Testis (tissue), 3 donors: ENCODE measurements around the gene ATG7. TPM values are rescaled to one million over a fixed set of nuclear protein-coding genes. Genes with fewer than 3 reads are reported as not detected.

ENCODE experiments used
- DNase-seq: peaks from one replicate; pipeline ENCODE4 v3.0.0-alpha.2; 2019
- H3K27ac ChIP-seq, 2 donors: fragments of 200-600 bp; sonication (generic); one replicate each; pipeline ENCODE4 v1.5.1; 2019
- H3K27me3 ChIP-seq: fragments of 200-600 bp; sonication (generic); one replicate; pipeline ENCODE4 v1.5.1; 2019
- H3K36me3 ChIP-seq: fragments of 200-600 bp; sonication (generic); one replicate; pipeline ENCODE4 v1.5.1; 2017; ENCODE audit warnings: low read depth; ENCODE audit errors: missing control alignments
- H3K4me1 ChIP-seq: fragments of 200-600 bp; sonication (generic); one replicate; pipeline ENCODE4 v1.5.1; 2019
- H3K4me3 ChIP-seq, 2 donors: fragments of 200-600 bp; sonication (generic); one replicate each; pipeline ENCODE4 v1.5.1; 2017 to 2019
- H3K9me3 ChIP-seq: fragments of 200-600 bp; sonication (generic); one replicate; pipeline ENCODE4 v1.5.1; 2017
- POLR2A ChIP-seq: fragments of 450-650 bp; IDR thresholded peaks from one replicate; pipeline ENCODE4 v1.6.1; 2017; ENCODE audit warnings: antibody characterized with exemption, mild to moderate bottlenecking, moderate library complexity
- WGBS, 2 donors: methylation state at CpG; one replicate each; pipeline ENCODE4 v1.1.5; 2018; 5-methylcytosine and 5-hydroxymethylcytosine counted together
- intact Hi-C: fragments of 100-400 bp; cut with DNase I; formaldehyde crosslinking; loops from one replicate; pipeline ENCODE4 v1.15.1; 2023; ENCODE audit warnings: low total_unique reads
- polyA plus RNA-seq: library from polyadenylated mRNA; stranded (reverse); fragments of 350-450 nt; fragmentation: Illumina TruSeq; extraction: RNeasy Lipid Tissue Mini Kit (QIAGEN cat#74804); gene quantifications from one replicate; pipeline ENCODE4 v1.2.3, GENCODE V29; 2014; ENCODE audit warnings: low read depth, low replicate concordance; ENCODE audit not compliant: insufficient read depth
- total RNA-seq, 2 donors: library from RNA; depleted of rRNA; stranded (reverse); fragments of >200 nt; gene quantifications; one replicate each; pipeline ENCODE4 v1.2.3, GENCODE V29; 2016
- TF ChIP-seq, protein P1 (sequence below), 3 experiments: fragments of 450-650 bp in 2 of 3; fragments of 200-600 bp in 1 of 3; sonication (generic) in 1 of 3; IDR thresholded peaks; one replicate each; pipeline ENCODE4 v1.5.1; 2016 to 2019; ENCODE audit warnings: antibody characterized with exemption in 3 of 3, mild to moderate bottlenecking in 2 of 3, moderate library complexity in 1 of 3

The ATG7 gene
- total and polyA plus RNA-seq, 3 donors from 2014 or later = 52.9 to 95.4 (median 86.0) TPM

DNA sequence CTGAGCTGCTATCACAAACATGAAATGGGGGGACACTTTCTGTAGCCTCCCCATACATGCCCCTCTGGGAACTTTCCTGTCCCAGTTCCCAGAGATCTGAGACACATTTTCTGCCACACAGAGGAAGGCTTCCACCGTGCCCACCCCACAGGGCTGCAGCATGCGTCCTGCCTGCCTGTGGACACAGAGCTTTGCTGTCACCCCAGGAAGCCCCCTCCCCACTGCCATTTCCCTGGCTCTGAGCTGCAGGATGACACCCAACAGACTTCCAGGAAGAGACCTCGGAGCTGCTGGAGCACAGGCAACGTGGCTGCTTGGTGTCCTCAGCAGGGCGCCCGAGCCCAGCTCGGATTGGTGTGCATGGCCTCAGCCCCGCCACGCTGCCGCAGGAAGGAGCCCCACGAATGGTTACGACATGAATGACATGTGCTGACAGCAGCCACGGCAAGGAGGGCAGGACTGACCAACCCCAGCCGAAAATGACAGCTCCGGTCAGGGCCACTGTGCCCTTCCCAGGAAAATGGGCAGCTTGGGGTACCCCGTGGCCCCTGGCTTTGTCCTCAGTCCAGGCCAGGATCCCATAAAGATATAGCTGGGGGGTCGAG, 290.2 kb downstream of the ATG7 start:
- no peak overlapping the region for H3K4me3 ChIP-seq
- DNase-seq = no peak
- no peaks in the 10 kb centered on the region for H3K27me3 ChIP-seq
- WGBS, 2 donors = 81% methylated on average over 10 to 17 of the region's 17 CpGs
- no peak for TF ChIP-seq POLR2A
- TF ChIP-seq, protein P1, sequence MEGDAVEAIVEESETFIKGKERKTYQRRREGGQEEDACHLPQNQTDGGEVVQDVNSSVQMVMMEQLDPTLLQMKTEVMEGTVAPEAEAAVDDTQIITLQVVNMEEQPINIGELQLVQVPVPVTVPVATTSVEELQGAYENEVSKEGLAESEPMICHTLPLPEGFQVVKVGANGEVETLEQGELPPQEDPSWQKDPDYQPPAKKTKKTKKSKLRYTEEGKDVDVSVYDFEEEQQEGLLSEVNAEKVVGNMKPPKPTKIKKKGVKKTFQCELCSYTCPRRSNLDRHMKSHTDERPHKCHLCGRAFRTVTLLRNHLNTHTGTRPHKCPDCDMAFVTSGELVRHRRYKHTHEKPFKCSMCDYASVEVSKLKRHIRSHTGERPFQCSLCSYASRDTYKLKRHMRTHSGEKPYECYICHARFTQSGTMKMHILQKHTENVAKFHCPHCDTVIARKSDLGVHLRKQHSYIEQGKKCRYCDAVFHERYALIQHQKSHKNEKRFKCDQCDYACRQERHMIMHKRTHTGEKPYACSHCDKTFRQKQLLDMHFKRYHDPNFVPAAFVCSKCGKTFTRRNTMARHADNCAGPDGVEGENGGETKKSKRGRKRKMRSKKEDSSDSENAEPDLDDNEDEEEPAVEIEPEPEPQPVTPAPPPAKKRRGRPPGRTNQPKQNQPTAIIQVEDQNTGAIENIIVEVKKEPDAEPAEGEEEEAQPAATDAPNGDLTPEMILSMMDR (IDR thresholded peaks at IDR 0.05) = no peak
- no peaks in the 10 kb centered on the region for H3K36me3 ChIP-seq
- no peaks in the 10 kb centered on the region for H3K9me3 ChIP-seq
- H3K27ac ChIP-seq = peak overlapping the region; percentile 43 to 72
- intact Hi-C loops = no loop called here
- peaks cover 24% of the 10 kb centered on the region for H3K4me1 ChIP-seq

DNA sequence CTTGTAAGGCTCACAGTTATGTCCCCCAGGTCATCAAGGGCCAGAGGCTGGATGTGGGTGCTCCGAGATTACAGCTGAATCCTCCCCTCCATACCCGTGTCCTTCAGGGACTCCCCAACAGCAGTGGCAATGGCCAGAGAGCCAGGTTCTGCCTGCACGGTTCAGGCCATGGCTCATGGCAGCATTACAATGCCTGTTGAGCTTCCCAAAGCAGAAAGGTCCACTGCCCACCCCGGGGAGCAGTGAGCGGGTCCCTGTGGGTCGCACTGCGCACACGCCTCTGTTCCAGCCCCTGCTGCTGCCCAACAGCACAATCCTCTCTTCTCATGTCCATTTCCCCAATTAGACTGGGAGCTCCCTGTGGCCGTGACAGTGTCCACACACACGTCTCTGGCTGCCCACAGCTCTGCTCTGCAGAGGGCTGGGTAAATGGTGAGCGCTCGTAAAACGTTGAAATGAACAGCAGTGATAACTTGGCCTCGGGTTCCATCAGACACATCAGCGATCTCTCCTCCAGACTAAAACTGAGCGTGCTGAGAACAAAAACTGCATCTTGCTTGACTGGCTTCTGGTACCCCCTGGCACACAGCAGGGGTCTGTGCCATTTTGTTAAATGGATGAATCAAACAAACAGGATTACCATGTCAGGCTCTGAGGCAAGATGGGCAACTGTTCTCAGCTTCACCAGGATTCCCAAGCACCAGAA, 291.1 kb downstream of the ATG7 start:
- TF ChIP-seq, protein P1 (IDR thresholded peaks at IDR 0.05) = no peak
- no peak for TF ChIP-seq POLR2A
- no peaks in the 10 kb centered on the region for H3K27me3 ChIP-seq
- peaks cover 33% of the 10 kb centered on the region for H3K4me1 ChIP-seq
- H3K27ac ChIP-seq = no peak overlapping the region
- H3K36me3 ChIP-seq = no peaks in the 10 kb centered on the region
- 87 to 93% methylated on average over 6 to 16 of the region's 16 CpGs for WGBS, 2 donors
- no peak overlapping the region for H3K4me3 ChIP-seq
- DNase-seq = no peak
- intact Hi-C loops = no loop called here
- no peaks in the 10 kb centered on the region for H3K9me3 ChIP-seq

DNA sequence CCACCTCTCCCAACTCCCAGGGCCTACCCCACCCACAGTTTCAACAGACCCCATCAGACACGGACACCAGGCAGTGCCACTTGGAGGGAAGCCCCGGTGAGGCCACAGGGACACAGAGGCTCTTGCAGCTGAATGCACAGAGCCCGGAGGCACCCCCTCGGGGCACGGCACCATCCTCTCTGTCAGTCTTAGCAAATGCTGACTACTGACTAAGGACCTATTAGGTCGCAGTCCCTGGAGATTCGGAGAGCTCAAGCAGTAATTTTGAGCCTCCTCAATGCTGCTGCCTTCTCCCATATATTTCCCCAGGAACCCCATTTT, 291.6 kb downstream of the ATG7 start:
- Histone ChIP-seq H3K27ac (no peak overlapping the region), H3K4me1 (peaks cover 35% of the 10 kb centered on the region), H3K36me3 (no peaks in the 10 kb centered on the region), H3K9me3 (no peaks in the 10 kb centered on the region), H3K4me3 (no peak overlapping the region), H3K27me3 (no peaks in the 10 kb centered on the region)
- no peak for DNase-seq
- intact Hi-C loops = no loop called here
- WGBS, 2 donors = 88 to 97% methylated on average over 5 to 7 of the region's 7 CpGs
- no peak for TF ChIP-seq POLR2A
- TF ChIP-seq, protein P1 (IDR thresholded peaks at IDR 0.05) = no peak

DNA sequence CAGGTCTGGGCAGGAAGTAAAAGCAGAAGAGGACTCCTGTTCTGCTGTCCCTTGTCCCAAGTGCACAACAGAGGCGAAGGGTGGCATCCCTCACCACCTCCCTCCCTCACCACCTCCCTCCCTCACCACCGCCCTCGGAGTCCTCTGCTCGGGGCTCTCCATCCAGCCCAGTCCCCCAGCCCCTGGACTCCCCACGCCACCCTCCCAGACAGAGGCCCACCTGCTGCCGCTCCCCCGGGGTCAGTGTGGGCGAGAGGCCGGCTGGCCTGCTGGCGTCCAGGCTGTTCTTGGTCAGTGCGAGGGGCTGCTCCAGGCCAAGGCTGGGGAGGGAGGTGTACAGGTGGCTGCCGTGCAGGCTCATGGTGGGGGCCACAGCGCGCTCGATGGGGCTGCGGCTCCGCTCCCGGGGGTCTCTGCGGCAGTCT, 292.4 kb downstream of the ATG7 start:
- Histone ChIP-seq H3K27ac (no peak overlapping the region), H3K4me3 (no peak overlapping the region), H3K4me1 (peaks cover 39% of the 10 kb centered on the region), H3K9me3 (no peaks in the 10 kb centered on the region), H3K36me3 (no peaks in the 10 kb centered on the region), H3K27me3 (no peaks in the 10 kb centered on the region)
- 87 to 93% methylated on average over 5 to 19 of the region's 19 CpGs for WGBS, 2 donors
- intact Hi-C loops = no loop called here
- TF ChIP-seq POLR2A = no peak
- TF ChIP-seq, protein P1 (IDR thresholded peaks at IDR 0.05) = no peak
- DNase-seq = no peak

DNA sequence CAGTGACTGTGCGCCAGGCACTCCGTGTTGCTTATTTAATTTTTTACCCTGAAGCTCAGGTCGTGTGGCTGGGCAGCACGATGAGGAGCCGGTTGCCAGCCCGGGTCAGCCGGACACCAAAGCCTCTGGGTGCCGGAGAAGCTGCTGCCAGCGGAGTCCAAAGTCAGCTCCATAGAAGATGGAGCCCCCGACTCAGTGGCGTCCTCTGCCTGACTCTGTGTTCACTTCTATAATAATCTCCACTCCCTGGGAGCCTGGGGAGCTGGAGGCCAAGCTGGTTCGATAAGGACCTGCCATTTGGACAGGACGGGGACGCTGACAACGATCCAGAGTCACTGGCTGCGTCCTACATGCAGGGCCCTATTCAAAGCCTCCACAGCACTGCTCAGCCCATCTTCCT, 292.9 kb downstream of the ATG7 start:
- no peak for DNase-seq

More for the DNA sequence above, 292.9 kb downstream of the ATG7 start:
- H3K27ac ChIP-seq = no peak overlapping the region
- TF ChIP-seq POLR2A = no peak
- TF ChIP-seq, protein P1 (IDR thresholded peaks at IDR 0.05) = no peak
- intact Hi-C loops = no loop called here
- H3K4me3 ChIP-seq = no peak overlapping the region
- WGBS, 2 donors = 81 to 86% methylated on average over 10 to 16 of the region's 16 CpGs
- no peaks in the 10 kb centered on the region for H3K9me3 ChIP-seq
- peaks cover 35% of the 10 kb centered on the region for H3K4me1 ChIP-seq
- no peaks in the 10 kb centered on the region for H3K36me3 ChIP-seq
- H3K27me3 ChIP-seq = no peaks in the 10 kb centered on the region
